KOPT-K1 (cell line): Measurements from ENCODE around the gene RNF4.

Experiments
- H3K27ac ChIP-seq: fragments of 200-600 bp; sonication (generic); 2 replicates; pipeline ENCODE4 v1.5.1; 2016; ENCODE audit warnings: antibody characterized with exemption, mild to moderate bottlenecking, low read depth, low read length; ENCODE audit not compliant: poor library complexity, severe bottlenecking
- H3K36me3 ChIP-seq: fragments of 200-600 bp; sonication (generic); 2 replicates; pipeline ENCODE4 v1.5.1; 2017; ENCODE audit warnings: antibody characterized with exemption, mild to moderate bottlenecking, low read length, moderate library complexity; ENCODE audit not compliant: insufficient read depth
- H3K9me3 ChIP-seq: fragments of 200-600 bp; sonication (generic); 2 replicates; pipeline ENCODE4 v1.5.1; 2017; ENCODE audit warnings: antibody characterized with exemption, low read length, mild to moderate bottlenecking; ENCODE audit not compliant: insufficient read depth, poor library complexity, severe bottlenecking

RNF4 gene

DNA sequence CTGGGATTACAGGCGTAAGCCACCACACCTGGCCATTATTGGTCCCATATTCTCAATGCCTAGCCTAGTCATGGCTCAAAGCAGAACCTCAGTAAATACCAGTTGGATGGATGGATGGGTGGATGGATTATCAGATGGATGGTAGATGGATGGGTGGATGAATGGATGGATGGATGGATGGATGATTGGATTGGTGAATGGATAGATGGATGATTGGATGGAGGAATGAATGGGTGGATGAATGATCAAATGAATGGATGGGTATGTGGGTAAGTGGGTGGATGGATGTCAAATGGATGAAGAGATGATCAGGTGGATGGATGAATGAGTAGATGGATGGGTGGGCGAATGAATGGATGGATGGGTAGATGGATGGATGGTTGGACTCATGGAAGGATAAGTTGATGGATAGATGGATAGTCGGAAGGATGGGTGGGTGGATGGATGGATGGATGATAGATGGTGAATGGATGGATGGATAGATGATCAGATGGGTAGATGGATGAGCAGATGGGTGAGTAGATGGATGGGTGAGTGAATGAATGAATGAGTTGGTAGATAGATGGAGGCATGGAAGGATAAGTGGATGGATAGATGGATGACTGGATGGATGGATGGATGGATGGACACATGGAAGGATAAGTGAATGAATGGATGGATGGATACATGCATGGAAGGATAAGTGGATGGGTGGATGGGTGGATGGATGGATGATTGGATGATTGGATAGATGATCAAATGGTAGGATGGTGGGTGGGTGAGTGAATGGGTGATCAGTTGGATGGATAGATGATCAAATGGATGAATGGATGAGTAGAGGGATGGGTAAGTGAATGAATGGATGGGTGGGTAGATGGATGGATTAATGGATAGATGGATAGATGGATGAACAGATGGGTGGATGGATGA, 22.0 kb upstream of the RNF4 start:
- Histone ChIP-seq H3K27ac (no peak overlapping the region), H3K36me3 (no peaks in the 10 kb centered on the region), H3K9me3 (no peaks in the 10 kb centered on the region)

DNA sequence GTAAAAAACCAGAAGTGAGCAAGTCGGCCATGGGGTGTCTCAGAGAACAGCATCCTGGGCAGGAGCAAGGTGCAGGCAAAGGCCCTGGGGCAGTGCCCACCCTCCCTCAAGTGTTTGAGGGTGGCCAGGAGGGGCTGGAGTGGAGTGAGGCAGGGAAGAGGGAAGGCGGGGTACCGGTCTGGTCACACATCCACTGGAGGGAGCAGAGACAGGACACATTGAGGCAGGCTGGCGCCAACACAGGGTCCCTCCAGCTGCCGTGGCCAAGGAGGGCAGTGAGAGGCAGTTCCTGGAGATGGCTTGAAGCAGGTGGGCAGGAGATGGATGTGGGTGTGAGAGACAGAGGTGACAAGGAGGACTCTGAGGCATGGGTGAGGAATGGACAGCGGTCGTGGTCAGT, 20.3 kb upstream of the RNF4 start:
- Histone ChIP-seq H3K27ac (no peak overlapping the region), H3K36me3 (no peaks in the 10 kb centered on the region)

GRCh38 chr4:2449051-2449450, 19.9 kb upstream of the RNF4 start:
- no peak overlapping the region for H3K27ac ChIP-seq
- H3K9me3 ChIP-seq, result no peaks in the 10 kb centered on the region
- H3K36me3 ChIP-seq, result no peaks in the 10 kb centered on the region

More for the DNA sequence above, 20.3 kb upstream of the RNF4 start:
- H3K9me3 ChIP-seq, result no peaks in the 10 kb centered on the region

DNA sequence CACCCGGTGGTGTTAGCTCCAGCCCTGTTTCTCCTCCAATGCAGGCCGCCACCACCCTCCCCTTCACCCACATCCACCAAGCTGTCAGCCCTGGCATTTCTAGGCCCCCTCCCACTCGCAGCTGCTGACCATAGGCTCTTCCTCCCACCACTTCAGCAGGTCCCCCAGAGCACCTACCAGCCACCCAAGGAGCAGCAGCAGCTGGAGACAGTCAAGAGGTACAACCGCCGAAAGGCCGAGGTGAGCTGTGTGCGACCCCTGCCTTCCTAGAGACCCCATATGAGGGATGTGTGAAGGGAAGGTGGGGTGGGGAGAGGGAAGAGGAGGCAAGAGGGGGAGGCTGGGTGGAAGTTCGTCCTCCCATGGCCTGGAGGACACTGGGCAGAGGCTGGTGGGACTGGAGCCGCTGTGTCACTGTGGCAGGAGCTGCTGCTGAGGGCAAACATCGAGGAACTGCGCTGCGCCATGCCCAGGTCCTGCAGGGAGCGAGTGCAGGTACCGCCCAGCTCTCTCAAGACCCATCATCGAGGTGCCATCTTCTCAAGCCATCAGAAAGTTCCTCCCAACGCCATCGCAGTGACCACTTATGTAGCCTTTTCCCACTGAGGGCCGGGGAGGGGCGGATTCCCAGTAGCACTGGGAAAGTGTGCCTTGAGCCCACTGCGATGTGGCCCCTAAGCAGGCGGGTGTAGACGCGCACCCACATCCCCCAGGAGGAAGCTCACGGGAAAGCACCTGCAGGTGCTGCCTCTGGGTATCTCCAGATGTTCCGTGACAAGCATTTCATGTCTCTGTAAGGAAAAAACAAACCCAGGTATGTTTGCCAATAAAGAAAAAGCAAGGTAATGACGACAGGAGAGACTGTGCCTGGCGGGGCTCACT, 19.2 kb upstream of the RNF4 start:
- no peak overlapping the region for H3K27ac ChIP-seq
- H3K9me3 ChIP-seq, result no peaks in the 10 kb centered on the region
- no peaks in the 10 kb centered on the region for H3K36me3 ChIP-seq

DNA sequence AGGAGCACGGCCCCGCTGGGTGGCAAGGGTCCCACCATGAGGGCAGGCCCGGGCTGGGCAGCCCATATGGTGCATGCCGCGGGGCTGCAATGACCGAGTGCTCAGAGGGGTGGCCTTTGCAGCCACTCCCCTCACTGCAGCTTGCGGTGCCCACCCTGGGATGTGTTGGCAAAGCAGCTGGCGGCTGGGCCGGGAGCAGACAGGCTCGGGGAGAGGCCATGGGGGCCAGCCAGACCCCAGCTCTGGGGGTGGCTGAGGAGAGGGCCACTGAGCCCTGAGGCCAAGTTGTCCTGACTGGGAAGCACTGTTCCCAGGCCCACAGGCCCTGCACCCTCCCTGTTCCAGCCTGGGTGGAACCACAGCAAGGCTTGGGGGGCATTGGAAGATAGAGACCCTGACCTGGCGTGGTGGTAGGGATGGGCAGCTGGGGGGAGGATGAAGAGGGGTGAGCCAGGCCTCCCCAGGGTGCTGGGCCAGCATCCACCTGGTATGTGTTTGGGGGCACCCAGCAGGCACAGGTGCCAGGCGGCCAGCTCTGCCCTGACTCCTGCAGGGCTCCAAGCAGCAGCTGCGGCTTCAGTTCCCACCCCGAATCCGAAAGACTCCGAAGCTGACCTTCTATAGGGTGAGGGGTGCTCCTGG, 18.4 kb upstream of the RNF4 start:
- H3K9me3 ChIP-seq, result no peaks in the 10 kb centered on the region
- H3K36me3 ChIP-seq, result no peaks in the 10 kb centered on the region
- H3K27ac ChIP-seq, result no peak overlapping the region

- Histone ChIP-seq H3K9me3 (no peaks in the 10 kb centered on the region), H3K36me3 (no peaks in the 10 kb centered on the region), H3K27ac (no peak overlapping the region)
These were observed 17.8 kb upstream of the RNF4 start for GRCh38 chr4:2451036-2451520.

- Histone ChIP-seq H3K27ac (no peak overlapping the region), H3K36me3 (no peaks in the 10 kb centered on the region), H3K9me3 (no peaks in the 10 kb centered on the region)
These were observed 16.8 kb upstream of the RNF4 start for GRCh38 chr4:2451821-2452785.

GRCh38 chr4:2457481-2458295, 11.2 kb upstream of the RNF4 start:
- Histone ChIP-seq H3K27ac (no peak overlapping the region), H3K36me3 (no peaks in the 10 kb centered on the region), H3K9me3 (no peaks in the 10 kb centered on the region)

DNA sequence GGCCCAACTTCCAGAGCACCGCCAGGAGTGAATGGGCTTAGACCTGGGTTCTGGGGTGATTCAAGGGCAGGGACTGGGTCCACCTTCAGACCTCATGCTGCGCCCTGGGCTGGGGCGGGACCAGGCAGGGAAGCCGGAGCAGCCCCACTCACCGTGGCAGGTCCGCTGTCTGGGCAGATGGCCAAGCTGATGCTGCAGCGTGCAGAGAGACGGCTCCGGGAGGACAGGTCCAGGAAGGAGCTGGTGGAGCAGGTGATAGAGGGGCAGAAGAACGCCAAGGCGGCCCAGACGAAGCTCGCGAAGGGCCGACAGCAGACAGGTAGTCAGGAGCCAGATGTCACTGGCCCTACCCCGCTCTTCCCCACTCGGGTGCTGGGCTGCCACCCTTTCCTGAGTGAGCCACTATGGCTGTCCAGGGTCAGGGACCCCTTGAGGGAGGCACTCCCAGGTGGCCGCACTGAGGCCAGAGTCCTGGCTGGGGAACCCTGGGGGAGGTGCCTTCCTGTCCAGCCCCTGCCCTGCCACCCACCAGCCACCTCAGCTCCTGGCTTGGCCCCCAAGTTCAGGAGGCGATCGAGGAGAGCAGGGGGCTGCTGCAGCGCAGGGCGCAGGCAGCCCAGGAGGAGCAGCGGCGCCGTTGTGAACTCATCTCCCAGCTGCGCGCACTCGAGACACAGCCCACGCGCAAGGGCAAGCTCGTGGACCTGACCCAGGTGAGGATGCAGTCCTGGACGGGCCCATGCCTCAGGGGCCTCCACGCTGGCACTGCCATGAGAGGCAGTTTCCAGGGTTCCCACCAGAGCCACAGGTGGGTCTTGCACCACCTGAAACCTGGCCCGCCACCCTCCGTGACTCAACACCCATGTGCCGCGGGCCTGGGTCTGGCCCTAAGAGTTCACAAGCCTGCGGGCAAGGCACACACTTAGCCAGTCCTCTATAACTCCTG, 10.1 kb upstream of the RNF4 start:
- no peaks in the 10 kb centered on the region for H3K9me3 ChIP-seq
- no peak overlapping the region for H3K27ac ChIP-seq

GRCh38 chr4:2459589-2460349, 9.1 kb upstream of the RNF4 start:
- no peaks in the 10 kb centered on the region for H3K9me3 ChIP-seq
- H3K36me3 ChIP-seq, result no peaks in the 10 kb centered on the region
- no peak overlapping the region for H3K27ac ChIP-seq

More for the DNA sequence above, 10.1 kb upstream of the RNF4 start:
- no peaks in the 10 kb centered on the region for H3K36me3 ChIP-seq

- Histone ChIP-seq H3K27ac (no peak overlapping the region), H3K9me3 (no peaks in the 10 kb centered on the region), H3K36me3 (no peaks in the 10 kb centered on the region)
These were observed 7.5 kb upstream of the RNF4 start for GRCh38 chr4:2461246-2461960.
